IPS DF 4.7 (cell line): ENCODE results near the gene KRT7.

Experiments used
- DNase-seq: peaks from one replicate; pipeline ENCODE4 v3.0.0-alpha.2; 2013; ENCODE audit warnings: low spot score; ENCODE audit errors: extremely low read depth

The KRT7 gene

DNA sequence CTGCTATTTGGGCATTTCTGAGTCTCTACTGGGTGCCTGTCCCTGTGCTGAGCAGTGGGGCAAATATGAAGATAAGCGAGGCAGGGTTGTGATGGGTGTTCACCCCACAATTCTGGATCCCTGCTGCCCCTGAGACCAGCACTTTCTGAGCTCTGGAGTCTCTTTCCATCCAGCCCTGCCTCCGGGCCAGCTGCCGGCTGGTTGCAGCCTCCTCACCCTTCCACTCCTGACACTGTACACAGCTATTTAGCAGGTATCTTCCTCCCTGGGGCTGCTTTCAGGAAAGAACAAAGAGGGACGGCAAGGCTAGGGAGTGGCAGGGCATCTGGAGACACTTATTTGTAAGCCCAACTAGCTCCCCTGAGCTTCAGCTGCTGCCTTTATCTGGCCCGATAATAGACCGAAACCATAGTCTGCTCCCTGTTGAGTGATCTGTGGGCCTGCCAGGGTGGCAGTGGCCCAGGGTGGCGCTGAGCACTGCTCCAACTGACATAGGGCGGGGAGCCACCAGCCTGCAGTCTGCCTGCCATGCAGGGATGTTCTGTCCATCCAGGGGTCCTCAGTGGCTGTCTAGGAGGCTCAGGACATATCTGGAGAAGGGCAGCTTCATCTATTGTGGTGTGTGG, 33.6 kb upstream of the KRT7 start:
- DNase-seq: no peak

DNA sequence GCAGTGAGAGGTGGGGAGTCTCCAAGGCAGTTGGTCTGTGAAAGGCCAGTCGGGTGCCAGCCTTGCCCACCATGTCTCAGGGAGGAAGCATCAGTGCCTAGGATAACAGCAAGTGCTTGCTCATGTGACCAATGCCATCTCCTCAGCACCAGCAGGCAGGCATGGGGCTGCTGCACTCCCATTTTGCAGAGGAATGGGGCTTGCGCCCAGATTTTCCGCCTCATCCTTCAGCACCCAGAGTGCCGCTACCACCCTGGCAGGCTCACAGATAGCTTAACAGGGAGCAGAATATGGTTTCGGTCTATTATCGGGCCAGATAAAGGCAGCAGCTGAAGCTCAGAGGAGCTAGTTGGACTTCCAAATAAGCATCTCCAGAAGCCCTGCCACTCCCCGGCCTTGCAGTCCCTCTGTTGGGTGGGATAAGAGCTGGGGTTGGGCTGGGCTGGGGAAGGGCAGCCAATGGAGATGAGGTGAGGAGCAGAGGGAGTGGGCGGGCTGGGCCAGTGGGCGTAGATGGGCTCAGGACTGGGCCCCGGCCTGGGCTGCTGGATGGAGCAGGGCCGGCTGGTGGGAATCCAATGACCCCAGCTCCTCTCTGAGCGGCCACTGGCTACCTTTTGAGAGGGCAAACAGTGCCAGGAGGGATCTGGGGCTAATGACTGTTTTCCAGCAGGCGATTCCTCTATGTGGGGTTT, 32.8 kb upstream of the KRT7 start:
- DNase-seq: no peak

DNA sequence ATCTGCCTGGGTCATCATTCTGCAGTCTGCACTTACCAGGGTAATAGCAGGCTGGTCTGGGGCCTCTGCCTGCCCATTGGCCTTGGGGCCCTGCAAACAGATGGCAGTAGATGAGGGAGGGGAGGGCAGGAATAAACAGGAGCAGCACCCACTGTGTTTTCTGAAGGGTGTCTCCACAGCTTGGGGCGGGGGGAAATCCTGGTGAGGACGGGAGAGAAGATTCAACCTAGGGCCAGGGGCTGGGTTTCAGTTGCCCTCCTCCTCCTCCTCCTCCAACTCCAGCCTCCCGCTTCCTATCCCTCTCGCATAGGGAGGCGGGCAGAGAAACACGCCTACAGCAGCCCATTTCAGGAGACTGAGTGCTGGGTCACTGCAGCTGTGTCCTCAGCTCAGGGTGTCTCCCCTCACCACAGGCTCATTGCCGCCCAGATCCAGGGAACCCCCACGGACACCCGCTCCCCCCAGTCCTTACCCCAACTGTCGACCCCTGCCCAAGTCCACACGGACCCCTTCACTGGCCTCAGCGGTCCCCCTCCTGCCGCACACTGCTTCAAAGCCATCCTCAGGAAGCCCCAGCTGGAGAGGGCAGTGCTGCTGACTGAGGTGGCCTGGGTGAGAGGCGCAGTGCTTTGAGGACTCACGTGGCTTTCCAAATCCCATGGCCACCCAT, 32.1 kb upstream of the KRT7 start:
- no peak for DNase-seq

DNA sequence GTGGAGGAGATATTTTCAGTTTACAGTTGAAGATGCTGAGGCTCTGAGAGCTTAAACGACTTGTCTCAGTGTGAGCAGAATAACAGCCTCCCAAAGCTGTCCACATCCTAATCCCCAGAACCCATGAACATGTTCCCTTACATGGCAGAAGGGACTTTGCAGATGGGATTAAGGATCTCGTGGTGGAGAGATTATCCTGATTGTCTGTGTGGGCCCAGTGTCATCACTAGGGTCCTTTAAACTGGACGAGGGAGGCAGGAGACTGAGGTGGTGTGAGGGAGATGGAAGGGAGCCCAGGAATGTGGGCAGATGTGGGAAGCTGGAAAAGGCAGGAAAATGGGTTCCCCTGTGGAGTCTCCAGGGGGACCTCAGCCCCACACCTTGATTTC, 31.6 kb upstream of the KRT7 start:
- no peak for DNase-seq

DNA sequence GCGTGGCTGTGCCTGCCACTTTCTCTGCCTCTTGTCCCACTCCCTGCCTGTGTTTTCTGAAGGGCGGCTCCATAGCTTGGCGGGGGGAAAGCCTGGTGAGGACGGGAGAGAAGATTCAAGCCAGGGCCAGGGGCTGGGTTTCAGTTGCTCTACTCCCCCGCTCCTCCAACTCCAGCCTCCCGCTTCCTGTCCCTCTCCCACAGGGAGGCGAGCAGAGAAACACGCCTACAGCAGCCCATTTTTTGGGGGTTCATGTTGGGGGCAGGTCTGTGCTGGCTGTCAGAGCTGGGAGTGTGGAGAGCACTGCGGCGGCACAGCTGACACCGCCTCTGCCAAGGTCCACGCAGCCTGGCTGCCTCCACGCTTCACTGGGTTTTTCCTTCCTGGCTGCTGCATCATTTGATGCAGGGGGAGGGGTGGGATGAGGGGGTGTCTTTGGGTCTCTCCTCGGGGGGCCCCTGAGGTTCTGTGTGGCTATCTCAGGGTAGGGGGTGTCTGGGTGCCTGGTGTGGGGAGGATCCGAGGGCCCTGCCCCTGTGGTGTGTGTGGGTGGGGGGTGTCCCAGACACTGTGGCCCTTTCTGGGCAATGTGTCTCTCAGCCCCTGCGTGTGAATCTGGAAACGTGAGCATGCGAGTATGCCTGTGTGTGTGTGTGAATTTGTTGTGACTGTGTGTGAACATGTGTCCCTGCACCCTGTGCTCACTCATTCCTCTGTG, 30.5 kb upstream of the KRT7 start:
- DNase-seq: no peak

DNA sequence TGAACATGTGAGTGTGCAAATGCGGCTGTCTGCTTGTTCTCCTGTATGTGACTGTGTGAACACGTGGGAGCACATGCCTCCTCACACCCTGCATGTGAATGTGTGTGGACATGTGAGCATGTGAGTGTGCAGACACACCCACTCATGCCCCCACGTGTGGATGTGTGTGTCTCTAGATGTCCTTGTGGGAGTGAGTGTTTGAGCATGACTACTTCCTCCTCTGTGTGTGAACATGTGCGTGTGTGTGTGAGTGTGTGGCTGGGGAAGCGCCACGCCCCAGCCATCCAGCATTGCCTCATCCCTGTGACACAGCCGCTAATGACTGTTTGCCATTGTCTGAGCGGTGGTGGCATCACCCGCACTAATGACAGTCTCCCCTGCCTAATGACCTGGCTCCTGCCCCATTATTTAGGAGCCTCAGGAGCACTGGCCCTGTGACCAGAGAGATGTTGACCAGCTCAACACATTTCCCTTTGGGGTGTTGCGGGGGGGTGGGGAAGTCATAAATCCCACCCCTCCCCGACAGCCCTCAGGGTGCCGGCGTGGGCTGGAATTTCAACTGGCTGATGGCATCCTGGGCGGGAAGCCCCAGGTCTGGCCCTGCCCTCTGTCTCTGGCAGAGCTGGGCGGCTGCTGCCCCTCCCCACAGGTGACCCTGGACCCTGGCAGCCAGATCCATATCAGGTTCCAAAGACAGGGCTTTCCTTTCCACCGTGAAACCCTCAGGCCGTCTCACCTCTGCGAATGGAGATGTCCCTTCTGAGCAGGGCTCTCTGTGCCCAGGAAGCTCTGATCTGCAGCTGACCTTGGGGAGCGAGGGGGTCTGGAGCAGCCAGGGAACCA, 29.7 kb upstream of the KRT7 start:
- no peak for DNase-seq

DNA sequence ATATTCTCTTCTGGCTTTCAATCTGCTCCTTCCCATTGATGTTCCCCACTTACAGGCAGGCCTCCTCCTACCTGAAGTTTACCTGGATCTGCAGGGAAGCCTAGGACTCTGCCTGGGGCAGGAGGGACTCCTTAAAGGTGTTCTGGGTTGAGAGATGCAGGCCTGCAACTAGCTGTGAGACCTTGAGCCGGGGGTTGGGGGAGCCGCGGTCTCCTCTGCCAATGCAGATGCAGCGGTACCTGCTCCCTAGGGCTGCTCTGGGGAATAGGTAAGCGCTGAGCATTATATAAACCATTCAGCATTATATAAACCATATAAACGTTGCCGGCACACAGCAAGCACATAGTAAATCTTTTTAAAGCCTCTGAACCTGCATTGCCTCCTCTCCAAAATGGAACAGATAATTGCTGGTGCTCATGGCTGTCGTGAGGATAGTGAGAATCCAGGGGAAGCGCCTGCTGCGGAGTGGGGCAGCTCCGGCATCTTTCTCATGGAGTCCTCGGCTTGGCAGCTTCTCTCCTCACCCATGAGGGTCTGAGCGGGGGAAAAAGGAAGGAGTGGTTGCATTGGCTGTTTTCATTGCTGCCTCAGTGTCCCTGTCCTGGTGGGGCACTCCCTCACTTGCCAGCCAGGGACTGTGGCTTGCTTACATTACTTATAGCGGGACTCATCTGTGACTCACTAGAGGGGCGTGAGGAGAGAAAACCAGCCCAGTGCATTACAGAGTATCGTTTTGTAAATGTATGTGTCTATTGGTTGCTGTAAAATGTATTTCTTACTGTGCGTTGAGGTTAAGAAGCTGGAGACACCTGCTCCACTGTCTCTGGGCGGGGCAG, 28.7 kb upstream of the KRT7 start:
- no peak for DNase-seq

DNA sequence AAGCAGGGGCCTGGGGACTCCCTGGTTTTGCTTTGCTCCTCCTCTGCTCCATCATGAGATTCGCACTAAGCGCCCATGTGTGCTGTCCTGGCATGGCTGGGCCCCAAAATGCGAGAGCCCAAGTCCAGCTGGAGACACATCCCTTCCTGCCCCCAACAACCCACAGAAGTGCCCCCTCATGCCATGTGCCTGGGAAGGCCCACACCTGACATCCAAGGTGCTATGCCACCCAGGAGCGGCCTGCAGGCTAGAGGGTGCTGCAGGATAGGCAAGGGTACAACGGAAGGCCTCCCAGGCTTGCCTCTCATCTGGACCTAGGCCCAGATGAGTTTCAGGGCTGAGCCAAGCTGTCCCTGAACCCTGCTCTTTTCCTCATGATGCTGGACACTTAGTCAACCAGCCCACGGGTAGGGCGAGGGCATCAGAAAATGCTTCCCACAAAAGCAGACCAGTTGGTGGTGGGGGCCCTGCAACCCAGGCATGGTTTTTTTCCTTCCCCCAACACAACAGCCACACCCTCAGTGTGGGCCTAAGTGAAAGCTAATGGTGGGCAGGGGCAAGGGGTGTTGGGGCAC, 28.0 kb upstream of the KRT7 start:
- no peak for DNase-seq

DNA sequence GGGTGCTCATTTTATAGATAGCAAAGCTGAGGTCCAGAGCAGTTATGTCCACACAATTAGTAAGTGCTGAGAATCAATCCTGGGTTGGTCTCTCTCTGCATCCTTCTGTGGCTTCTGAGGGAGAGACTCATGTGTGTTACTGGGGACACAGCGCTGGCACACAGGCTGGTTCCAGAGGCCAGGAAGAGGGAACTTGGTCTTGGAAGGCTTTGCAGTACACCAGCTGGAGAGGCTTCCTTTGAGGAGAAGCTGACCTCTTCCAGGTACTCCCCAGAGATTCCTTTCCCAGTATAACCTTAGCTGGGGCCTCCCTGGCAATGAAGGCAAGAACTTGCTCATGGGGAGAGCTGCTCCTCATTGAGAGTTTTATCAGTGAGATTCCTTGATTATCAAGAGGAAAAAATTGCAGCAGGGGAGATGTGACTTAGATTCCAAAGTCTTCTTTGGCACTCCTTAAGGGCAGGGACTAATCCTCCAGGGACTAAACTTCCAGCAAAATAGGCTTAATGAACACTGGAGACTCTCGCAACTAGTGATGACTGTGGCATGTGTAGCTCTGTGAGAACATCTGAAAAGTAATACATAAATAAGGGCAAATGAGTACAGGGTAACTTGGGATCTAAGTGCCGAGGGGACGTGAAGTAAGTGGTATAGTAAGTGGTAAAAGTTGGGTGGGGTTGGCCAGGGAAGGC, 27.3 kb upstream of the KRT7 start:
- no peak for DNase-seq

DNA sequence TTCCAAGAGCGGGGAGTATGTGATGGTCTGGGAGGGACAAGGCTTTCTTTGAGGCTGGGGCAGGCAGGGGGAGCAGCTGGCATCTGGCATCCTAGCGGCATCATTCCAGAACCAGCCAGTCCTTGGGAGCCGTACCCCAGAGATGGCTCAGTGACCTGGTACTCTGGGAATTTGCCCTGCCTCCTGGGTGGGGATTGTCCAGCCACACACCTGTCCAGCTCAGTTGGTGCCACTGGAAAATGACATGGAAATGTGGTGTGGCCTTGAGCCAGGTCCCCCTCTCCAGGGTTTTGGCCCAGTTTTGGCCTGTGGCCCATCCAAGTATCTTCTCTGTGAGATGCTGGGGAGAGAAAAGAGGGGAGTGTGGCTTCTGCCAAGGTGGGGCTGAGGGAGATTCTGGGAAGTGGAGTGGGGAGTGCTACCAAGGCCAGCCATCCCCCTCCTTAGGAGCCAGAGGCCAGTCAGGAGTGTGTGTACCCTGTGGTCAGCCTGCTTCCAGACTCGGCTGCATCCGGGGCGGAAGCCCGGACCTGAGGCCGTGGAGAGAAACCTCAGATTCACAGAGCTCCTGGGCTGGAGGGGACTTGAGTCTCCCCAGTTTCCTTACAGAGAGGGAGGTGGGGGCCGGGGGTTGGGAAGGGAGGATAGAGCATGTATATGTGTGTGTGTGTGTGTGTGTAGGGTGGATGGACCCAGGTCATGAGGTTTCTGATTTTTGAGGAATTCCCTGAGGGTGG, 26.6 kb upstream of the KRT7 start:
- DNase-seq: no peak

DNA sequence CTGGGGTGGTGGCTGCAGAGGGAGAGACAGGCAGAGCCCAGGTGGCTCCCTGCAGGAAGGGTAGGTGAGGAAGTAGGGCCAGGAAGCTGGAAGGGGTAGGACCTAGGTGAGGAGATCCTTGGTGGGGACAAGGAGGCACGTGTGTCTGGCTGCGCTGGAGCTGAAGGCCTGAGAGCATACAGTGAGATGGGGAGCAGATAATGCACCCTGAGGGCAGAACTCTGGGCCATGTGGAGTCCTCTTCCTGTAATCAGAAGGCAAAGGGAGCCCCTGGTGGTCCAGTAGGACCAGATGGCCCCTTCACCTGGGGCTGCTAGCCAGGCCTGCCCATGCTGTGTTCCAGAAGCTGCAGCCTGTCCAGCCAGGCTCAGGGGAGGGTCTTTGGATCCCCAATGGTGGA, 25.9 kb upstream of the KRT7 start:
- DNase-seq: no peak

DNA sequence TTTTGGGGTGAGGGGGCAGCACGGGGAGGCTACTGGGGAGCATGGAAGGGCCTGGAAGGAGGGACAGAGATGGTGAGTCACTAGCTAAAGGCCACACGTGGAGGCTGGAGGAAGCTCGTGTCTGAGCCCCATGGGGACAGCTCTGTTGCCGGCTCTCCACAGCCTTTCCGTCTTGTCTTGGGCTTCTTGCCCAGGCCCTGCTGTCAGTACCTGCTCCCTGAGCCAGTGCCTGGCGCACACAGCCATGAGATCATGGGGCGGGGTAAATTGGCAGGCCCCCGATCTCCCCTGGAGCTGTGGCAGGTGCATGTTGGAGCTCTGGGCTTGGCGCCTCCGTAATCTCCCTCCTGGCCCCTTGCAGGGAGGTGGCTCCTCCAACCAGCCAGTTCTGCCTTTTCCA, 25.1 kb upstream of the KRT7 start:
- no peak for DNase-seq

DNA sequence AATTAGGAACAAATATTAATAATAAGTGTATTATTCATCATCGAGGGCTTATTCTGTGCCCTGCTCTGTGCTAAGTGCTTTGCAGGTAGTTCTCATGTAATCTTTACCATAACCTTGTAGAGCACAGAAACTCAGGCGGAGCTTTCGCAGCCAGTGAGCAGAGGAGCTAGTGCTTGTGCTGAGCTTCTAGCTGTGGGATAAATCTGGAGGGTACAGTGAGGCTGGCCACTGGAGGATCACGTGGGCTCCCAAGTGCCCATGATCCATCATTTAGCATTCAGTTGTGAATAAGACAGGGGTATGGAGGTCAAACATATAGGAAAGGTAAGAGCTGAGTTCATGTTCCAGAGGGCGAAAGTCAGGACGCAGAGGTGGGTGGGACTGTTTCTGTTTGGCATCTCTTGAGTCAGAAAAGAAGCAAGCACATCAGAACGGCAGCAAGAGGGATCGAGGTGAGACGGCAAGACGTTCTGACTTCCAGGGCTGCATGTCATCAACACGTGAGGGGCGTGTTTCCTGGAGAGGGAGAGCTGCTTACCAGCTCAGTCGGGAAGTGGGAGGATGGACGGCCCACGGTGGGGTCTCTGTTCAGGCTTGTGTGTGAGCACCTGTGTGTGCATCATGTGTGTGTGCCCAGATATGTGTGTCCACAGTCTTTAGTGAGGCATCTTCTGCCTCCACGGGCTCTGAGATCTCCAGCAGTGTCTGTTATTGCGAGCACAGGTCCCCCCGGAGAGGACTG, 24.4 kb upstream of the KRT7 start:
- no peak for DNase-seq

DNA sequence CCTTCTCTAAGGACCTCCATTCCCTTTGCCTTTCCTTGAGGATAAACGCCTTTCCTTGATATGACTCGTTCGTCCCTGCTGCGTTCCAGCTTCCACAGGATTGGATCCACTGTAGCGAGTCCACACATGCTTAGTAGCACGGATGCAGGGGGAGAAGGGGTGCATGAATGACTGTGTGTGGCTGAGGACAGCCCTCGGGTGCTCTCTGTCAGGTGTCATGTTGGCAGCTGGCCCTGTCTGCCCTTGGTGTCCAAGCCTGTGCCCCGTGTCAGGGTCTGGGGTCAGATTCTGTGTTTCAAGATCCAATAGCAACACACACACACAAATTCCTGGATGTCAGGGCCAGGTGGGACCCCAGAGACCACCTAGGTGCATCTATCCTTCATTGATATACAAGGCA, 23.7 kb upstream of the KRT7 start:
- no peak for DNase-seq

DNA sequence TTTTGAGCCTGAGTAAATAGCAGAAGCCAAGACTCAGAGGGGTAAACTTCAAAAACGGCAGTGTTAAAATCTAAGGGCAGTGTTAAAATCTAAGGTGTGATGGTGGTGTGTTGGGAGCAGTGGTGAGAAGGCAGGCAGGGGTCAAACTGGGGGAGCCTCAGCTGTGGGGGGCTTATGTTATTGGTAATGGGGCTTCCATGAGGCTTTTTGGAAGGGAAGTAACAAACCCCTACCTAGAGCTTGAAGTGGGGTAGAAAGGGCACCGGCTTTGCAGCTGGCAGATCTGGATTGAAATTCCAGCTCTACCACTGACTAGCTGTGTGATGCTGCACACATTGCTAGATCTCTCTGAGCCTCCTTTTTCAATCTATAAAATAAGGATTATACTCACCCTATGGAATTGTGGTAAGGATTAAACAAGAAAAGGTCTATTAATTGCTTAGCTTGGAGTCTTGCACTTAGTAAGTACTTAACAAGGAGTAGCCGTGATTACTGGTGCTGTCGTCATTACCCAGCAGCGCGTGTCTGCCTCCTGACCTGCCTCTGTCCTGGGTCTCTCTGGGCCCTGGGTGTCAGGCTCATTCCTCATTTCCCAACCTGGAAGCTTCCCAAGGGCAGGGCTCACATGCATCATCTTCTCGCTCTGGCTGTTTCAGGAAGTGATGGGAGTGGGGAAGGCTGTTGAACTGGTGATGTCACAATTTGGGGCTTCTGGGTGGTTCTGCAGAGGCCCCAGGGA, 22.7 kb upstream of the KRT7 start:
- no peak for DNase-seq

DNA sequence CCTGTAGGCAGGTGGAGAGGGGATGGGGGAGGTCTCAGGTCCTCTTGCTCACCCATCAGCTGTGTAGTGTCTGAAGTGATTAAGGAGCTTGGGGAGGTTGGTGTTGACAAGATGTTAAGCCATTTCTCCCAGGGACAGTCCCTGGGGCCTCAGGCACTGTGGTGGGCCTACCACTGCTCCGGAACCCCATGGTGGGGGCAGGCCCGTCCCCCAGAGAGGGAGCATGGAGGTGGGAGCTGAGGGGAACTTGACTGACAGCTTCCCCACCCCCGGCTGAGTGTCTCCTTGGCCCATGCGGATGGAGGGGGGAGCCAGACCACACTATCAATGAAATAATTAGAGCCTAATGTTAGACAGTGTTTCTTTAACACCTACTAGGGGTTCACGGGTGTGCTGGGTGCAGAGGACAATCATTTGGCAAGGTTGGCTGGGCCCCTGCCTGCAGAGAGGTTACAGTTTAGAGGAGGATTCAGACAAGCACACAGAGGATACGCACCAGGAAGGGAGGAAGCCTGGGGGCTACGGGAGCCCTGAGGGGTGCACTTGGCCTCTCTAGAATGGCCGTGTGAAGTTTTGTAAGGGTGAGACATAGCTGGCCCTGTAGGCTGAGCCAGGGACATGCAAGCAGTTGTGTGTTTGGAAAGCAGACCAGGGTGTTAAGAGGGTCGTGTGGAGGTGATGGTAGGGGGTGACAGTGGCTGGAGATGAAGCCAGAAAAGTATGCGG, 22.0 kb upstream of the KRT7 start:
- DNase-seq: no peak
